Measurements from ENCODE around the gene DBI.

Gene DBI

GRCh38 chr2:119366649-119367471, at the start of gene DBI, which contains the start of gene C2orf76:
DBI (plus strand) TSS chr2:119366977; CDS start chr2:119367052, 75 bp downstream.
C2orf76 (minus strand) TSS chr2:119366834; CDS start chr2:119339959, 26,875 bp downstream.
- peak; percentile 92 for DNase-seq

GRCh38 chr2:119317554-119317953, 49.2 kb upstream of the DBI start:
- DNase-seq: no peak

GRCh38 chr2:119319593-119319992, 47.2 kb upstream of the DBI start:
- DNase-seq: no peak

GRCh38 chr2:119323459-119323858, 43.3 kb upstream of the DBI start:
- DNase-seq: no peak

GRCh38 chr2:119324685-119325270, 42.0 kb upstream of the DBI start:
- no peak for DNase-seq

GRCh38 chr2:119326938-119327337, 39.8 kb upstream of the DBI start:
- DNase-seq: no peak

- no peak for DNase-seq
Measured at GRCh38 chr2:119327431-119327830, 39.3 kb upstream of the DBI start.

- DNase-seq: no peak
Measured at GRCh38 chr2:119332953-119333352, 33.8 kb upstream of the DBI start.

GRCh38 chr2:119333360-119333759, 33.4 kb upstream of the DBI start:
- DNase-seq: no peak

- no peak for DNase-seq
Measured at GRCh38 chr2:119333833-119334232, 32.9 kb upstream of the DBI start.

- no peak for DNase-seq
Measured at GRCh38 chr2:119337749-119338148, 29.0 kb upstream of the DBI start.

- DNase-seq: no peak
Measured at GRCh38 chr2:119338272-119338671, 28.5 kb upstream of the DBI start.

GRCh38 chr2:119338826-119339561, 27.8 kb upstream of the DBI start:
- DNase-seq: peak; percentile 57

GRCh38 chr2:119339562-119339923, 27.2 kb upstream of the DBI start:
- no peak for DNase-seq

GRCh38 chr2:119341684-119342083, 25.1 kb upstream of the DBI start:
- DNase-seq: no peak

- no peak for DNase-seq
Measured at GRCh38 chr2:119349289-119349688, 17.5 kb upstream of the DBI start.

GRCh38 chr2:119350311-119350998, 16.3 kb upstream of the DBI start:
- DNase-seq: no peak

- DNase-seq: no peak
Measured at GRCh38 chr2:119352357-119352756, 14.4 kb upstream of the DBI start.

GRCh38 chr2:119354860-119355259, 11.9 kb upstream of the DBI start:
- no peak for DNase-seq

GRCh38 chr2:119359774-119360173, 7.0 kb upstream of the DBI start:
- DNase-seq: no peak

- no peak for DNase-seq
Measured at GRCh38 chr2:119360423-119360966, 6.3 kb upstream of the DBI start.

- no peak for DNase-seq
Measured at GRCh38 chr2:119364798-119365197, 2.0 kb upstream of the DBI start.

GRCh38 chr2:119365436-119365835, 1.3 kb upstream of the DBI start:
- DNase-seq: no peak

All from CD4-positive, alpha-beta T cell treated with Interleukin-10 for 1 hour (primary cell).